IMR-90 (cell line): Measurements from ENCODE around the gene KDM5B. TPM values are rescaled to one million over a fixed set of nuclear protein-coding genes. Genes with fewer than 3 reads are reported as not detected.

Experiments used
- ATAC-seq: fragments of 200-7000 bp; cut with Tn5 transposase; 2 replicates; pipeline ENCODE4 v1.9.1; 2020; ENCODE audit warnings: low read depth, mild to moderate bottlenecking, moderate library complexity
- BruUV-seq: library from RNA; stranded (reverse); fragments of 400-500 nt; replicated peaks from 2 replicates; lab custom pipeline; 2021; lab: Mats Ljungman, UMichigan
- CTCF ChIA-PET: fragments of 300-600 bp; formaldehyde crosslinking; extraction: SDS; loops from one replicate; lab custom pipeline; 2021; ENCODE audit warnings: antibody characterized with exemption; lab: Yijun Ruan, JAX
- POLR2A ChIA-PET: fragments of 300-600 bp; sonication (Branson Sonifier 250); formaldehyde crosslinking; loops from one replicate; lab custom pipeline; 2022; ENCODE audit warnings: antibody characterized with exemption; ENCODE audit not compliant: unreplicated experiment; lab: Charles Lee
- DNase-seq: peaks from one replicate; pipeline ENCODE4 v3.0.0; 2013
- H2AFZ ChIP-seq: replicated peaks from 2 replicates; pipeline ENCODE3; 2013; ENCODE audit warnings: low read length, mild to moderate bottlenecking; ENCODE audit not compliant: poor library complexity
- H2AK5ac ChIP-seq: 2 replicates; pipeline ENCODE4 v1.6.1; 2013; ENCODE audit warnings: low read depth, low read length, inconsistent platforms
- H2AK9ac ChIP-seq: replicated peaks from 2 replicates; pipeline ENCODE3; 2013; ENCODE audit warnings: mild to moderate bottlenecking, low read depth, low read length, moderate library complexity; ENCODE audit not compliant: poor library complexity
- H2BK120ac ChIP-seq: 2 replicates; pipeline ENCODE4 v1.6.1; 2013; ENCODE audit warnings: low read depth, low read length, inconsistent platforms
- H2BK15ac ChIP-seq: 3 replicates; pipeline ENCODE4 v1.6.1; 2013; ENCODE audit warnings: low read depth, low read length, inconsistent platforms
- H2BK20ac ChIP-seq: 2 replicates; pipeline ENCODE4 v1.6.1; 2013; ENCODE audit warnings: low read depth, mild to moderate bottlenecking, inconsistent platforms, low read length, moderate library complexity
- H2BK5ac ChIP-seq: 2 replicates; pipeline ENCODE4 v1.6.1; 2013; ENCODE audit warnings: mild to moderate bottlenecking, low read depth, low read length, inconsistent platforms; ENCODE audit not compliant: poor library complexity, severe bottlenecking
- H3K14ac ChIP-seq: replicated peaks from 2 replicates; pipeline ENCODE4 v1.6.1; 2013; ENCODE audit warnings: low read depth, low read length, inconsistent platforms
- H3K18ac ChIP-seq: 2 replicates; pipeline ENCODE4 v1.6.1; 2013; ENCODE audit warnings: low read depth, low read length, control low read depth
- H3K23ac ChIP-seq: 2 replicates; pipeline ENCODE4 v1.6.1; 2013; ENCODE audit warnings: low read depth, low read length, inconsistent platforms
- H3K27ac ChIP-seq: 2 replicates; pipeline ENCODE4 v1.5.1; 2013; ENCODE audit warnings: mild to moderate bottlenecking, control low read depth, low read length; ENCODE audit not compliant: insufficient read depth
- H3K27me3 ChIP-seq: 2 replicates; pipeline ENCODE4 v1.6.1; 2013; ENCODE audit warnings: low read length; ENCODE audit not compliant: control insufficient read depth, insufficient read depth
- H3K36me3 ChIP-seq: 2 replicates; pipeline ENCODE4 v1.6.1; 2013; ENCODE audit warnings: low read length, mixed read lengths; ENCODE audit not compliant: control insufficient read depth, insufficient read depth
- H3K4ac ChIP-seq: 2 replicates; pipeline ENCODE4 v1.6.1; 2013; ENCODE audit warnings: low read depth, low read length, inconsistent platforms
- H3K4me1 ChIP-seq: 2 replicates; pipeline ENCODE4 v1.6.1; 2013; ENCODE audit warnings: low read length, mixed read lengths; ENCODE audit not compliant: control insufficient read depth, insufficient read depth
- H3K4me2 ChIP-seq: 2 replicates; pipeline ENCODE4 v1.6.1; 2013; ENCODE audit warnings: low read depth, mild to moderate bottlenecking, control low read depth, low read length, moderate library complexity
- H3K4me3 ChIP-seq: 2 replicates; pipeline ENCODE4 v1.5.1; 2013; ENCODE audit warnings: low read depth, mild to moderate bottlenecking, control low read depth, low read length, moderate library complexity; ENCODE audit not compliant: insufficient read depth
- H3K56ac ChIP-seq: 2 replicates; pipeline ENCODE4 v1.6.1; 2013; ENCODE audit warnings: low read length, inconsistent platforms; ENCODE audit not compliant: insufficient read depth; ENCODE audit errors: extremely low read depth
- H3K79me1 ChIP-seq, 2 experiments: 2 replicates each; pipeline ENCODE4 v1.6.1; 2013; ENCODE audit warnings: low read length in 2 of 2, inconsistent platforms in 1 of 2, low read depth in 1 of 2
- H3K9ac ChIP-seq: 2 replicates; pipeline ENCODE4 v1.6.1; 2013; ENCODE audit warnings: low read depth, low read length, control low read depth
- H3K9me1 ChIP-seq: 2 replicates; pipeline ENCODE4 v1.6.1; 2013; ENCODE audit warnings: low read length, inconsistent platforms; ENCODE audit not compliant: insufficient read depth
- H3K9me3 ChIP-seq: 2 replicates; pipeline ENCODE4 v1.6.1; 2013; ENCODE audit warnings: low read length; ENCODE audit not compliant: control insufficient read depth, insufficient read depth
- H4K20me1 ChIP-seq: 2 replicates; pipeline ENCODE4 v1.6.1; 2013; ENCODE audit warnings: low read length, inconsistent platforms; ENCODE audit not compliant: insufficient read depth
- H4K5ac ChIP-seq: 2 replicates; pipeline ENCODE4 v1.6.1; 2013; ENCODE audit warnings: mild to moderate bottlenecking, low read depth, low read length, control low read depth
- H4K8ac ChIP-seq, 2 experiments: 2 replicates each; pipeline ENCODE4 v1.6.1; 2013; ENCODE audit warnings: low read depth in 2 of 2, low read length in 2 of 2, control low read depth in 1 of 2, inconsistent platforms in 1 of 2
- H4K91ac ChIP-seq: 2 replicates; pipeline ENCODE4 v1.6.1; 2013; ENCODE audit warnings: low read depth, low read length, inconsistent platforms; ENCODE audit not compliant: insufficient read depth
- CEBPB ChIP-seq: IDR thresholded peaks from 2 replicates; pipeline ENCODE4 v1.6.1; 2012; ENCODE audit warnings: low read depth, low read length, improper control_type of control experiment
- CHD1 ChIP-seq: IDR thresholded peaks from 2 replicates; pipeline ENCODE4 v1.6.1; 2012; ENCODE audit warnings: low read depth, low read length, improper control_type of control experiment
- CTCF ChIP-seq: conservative IDR thresholded peaks from 2 replicates; pipeline ENCODE4 v1.5.1; 2012; ENCODE audit warnings: mild to moderate bottlenecking, low read depth, low read length, improper control_type of control experiment
- ELK1 ChIP-seq: fragments of 150-350 bp; IDR thresholded peaks from 2 replicates; pipeline ENCODE4 v1.6.1; 2016; ENCODE audit warnings: low read depth, mild to moderate bottlenecking, low read length, moderate library complexity, borderline replicate concordance
- FOS ChIP-seq: fragments of 150-350 bp; IDR thresholded peaks from 2 replicates; pipeline ENCODE4 v1.6.1; 2016; ENCODE audit warnings: low read depth, low read length
- MAFK ChIP-seq: IDR thresholded peaks from 2 replicates; pipeline ENCODE4 v1.6.1; 2012; ENCODE audit warnings: low read depth, low read length, improper control_type of control experiment
- MAZ ChIP-seq: IDR thresholded peaks from 2 replicates; pipeline ENCODE4 v1.6.1; 2012; ENCODE audit warnings: low read depth, mild to moderate bottlenecking, low read length, improper control_type of control experiment, moderate library complexity, borderline replicate concordance
- MXI1 ChIP-seq: IDR thresholded peaks from 2 replicates; pipeline ENCODE4 v1.6.1; 2012; ENCODE audit warnings: low read depth, mild to moderate bottlenecking, low read length, moderate library complexity, borderline replicate concordance
- NFE2L2 ChIP-seq: fragments of 150-350 bp; IDR thresholded peaks from 2 replicates; pipeline ENCODE4 v1.6.1; 2016; ENCODE audit warnings: low read depth, mild to moderate bottlenecking, low read length
- RCOR1 ChIP-seq: IDR thresholded peaks from 2 replicates; pipeline ENCODE4 v1.6.1; 2012; ENCODE audit warnings: mild to moderate bottlenecking, low read length, improper control_type of control experiment; ENCODE audit not compliant: insufficient replicate concordance
- RFX5 ChIP-seq: IDR thresholded peaks from 2 replicates; pipeline ENCODE4 v1.8.0; 2012; ENCODE audit warnings: low read depth, mild to moderate bottlenecking, low read length, moderate library complexity
- SMC3 ChIP-seq: fragments of 150-350 bp; IDR thresholded peaks from 2 replicates; pipeline ENCODE4 v1.6.1; 2016; ENCODE audit warnings: low read depth, mild to moderate bottlenecking, antibody characterized with exemption, low read length, moderate library complexity
- WGBS, 2 experiments: methylation state at CpG; one replicate each; pipeline versions ENCODE4 v1.1.5 to v1.1.7; 2013; ENCODE audit warnings: missing lambda C conversion rate in 2 of 2; ENCODE audit not compliant: insufficient read length in 1 of 2; ENCODE audit errors: extremely low coverage in 2 of 2; 5-methylcytosine and 5-hydroxymethylcytosine counted together
- dilution Hi-C: fragments of 300-500 bp; cut with HindIII; formaldehyde crosslinking; loops from one replicate; pipeline ENCODE4 v1.14.3; 2018; ENCODE audit warnings: low sequenced_read_pairs; ENCODE audit not compliant: unreplicated experiment
- in situ Hi-C: fragments of 300-500 bp; cut with MboI; formaldehyde crosslinking; loops from 3 replicates; pipeline ENCODE4 v1.14.3; 2019; ENCODE audit warnings: low sequenced_read_pairs, inconsistent platforms, mixed read lengths
- intact Hi-C: fragments of 100-400 bp; cut with micrococcal nuclease; formaldehyde crosslinking; loops from 2 replicates; pipeline ENCODE4 v1.10.0; 2022
- polyA plus RNA-seq, 3 experiments: library from polyadenylated mRNA; depleted of rRNA; stranded (reverse); fragments of >200 nt; gene quantifications; 2 replicates each; pipeline ENCODE4 v1.2.3, GENCODE V29; 2012; ENCODE audit warnings: low replicate concordance in 1 of 3
- total RNA-seq: library from RNA; depleted of rRNA; stranded (reverse); fragments of >200 nt; gene quantifications from 2 replicates; pipeline ENCODE4 v1.2.3, GENCODE V29; 2012

The KDM5B gene
- total and polyA plus RNA-seq, 2 of the 4 experiments (the other 2 are of a cell fraction), result 28.8 to 82.1 TPM

GRCh38 chr1:202682477-202682876 lies 125.7 kb downstream of the KDM5B start:
- in situ Hi-C loops, result no loop called here
- Histone ChIP-seq H2AFZ (no peak overlapping the region), H3K9me1 (0 out of 2 replicates have a peak, but pooled peaks cover 3% of the 10 kb centered on the region), H4K8ac (no peak overlapping the region), H3K36me3 (no peaks in the 10 kb centered on the region), H3K14ac (no peak overlapping the region), H3K18ac (no peak overlapping the region), H3K27ac (no peak overlapping the region), H2AK9ac (no peak overlapping the region), H2BK20ac (no peak overlapping the region), H3K56ac (no peak overlapping the region), H2BK15ac (no peak overlapping the region), H3K23ac (no peak overlapping the region), H3K9me3 (peaks cover under 1% of the 10 kb centered on the region; the same call in 1 of the 2 replicates), H4K91ac (no peak overlapping the region), H4K5ac (no peak overlapping the region), H3K4me3 (no peak overlapping the region), H3K9ac (no peak overlapping the region), H4K20me1 (no peaks in the 10 kb centered on the region), H2AK5ac (no peak overlapping the region), H3K27me3 (peaks cover 69% of the 10 kb centered on the region), H2BK5ac (no peak overlapping the region), H3K4me1 (no peaks in the 10 kb centered on the region), H3K4me2 (no peak overlapping the region), H3K4ac (no peak overlapping the region), H3K79me1 (no peaks in the 10 kb centered on the region), H2BK120ac (no peak overlapping the region)
- POLR2A ChIA-PET, result no interaction called here
- DNase-seq, result no peak
- dilution Hi-C loops, result no loop called here
- intact Hi-C loops, result no loop called here
- CTCF ChIA-PET, result no interaction called here
- ATAC-seq, result no peak
- 70% methylated on average over 4 of the region's 9 CpGs; no CpG with 5 or more reads in 1 of the 2 experiments for WGBS, 2 experiments
- no TSS peak for BruUV-seq
- TF ChIP-seq FOS, result no peak
- no peak for TF ChIP-seq CEBPB
- no peak for TF ChIP-seq NFE2L2
- no peak for TF ChIP-seq MAFK
- no peak for TF ChIP-seq MXI1
- no peak for TF ChIP-seq MAZ
- no peak for TF ChIP-seq CTCF
- TF ChIP-seq RCOR1, result no peak
- TF ChIP-seq SMC3, result no peak
- no peak for TF ChIP-seq CHD1
- no peak for TF ChIP-seq RFX5
- no peak for TF ChIP-seq ELK1
